Gastrocnemius medialis (tissue), 4 donors: ENCODE measurements around the gene AMHR2. TPM values are rescaled to one million over a fixed set of nuclear protein-coding genes. Genes with fewer than 3 reads are reported as not detected.
A peak's percentile ranks its signal among the peaks of the same experiment; 100 is the strongest.

Experiments used
- ATAC-seq, 2 donors: fragments of 150-250 bp; one replicate each; pipeline ENCODE4 v1.9.1; 2016
- DNase-seq, 2 donors: peaks; one replicate each; pipeline ENCODE4 v3.0.0-alpha.2; 2019
- H3K27ac ChIP-seq, 4 donors: fragments of 200-600 bp; sonication (generic); 1 replicate in 1 of 4; 2 replicates in 3 of 4; pipeline ENCODE4 v1.5.1; 2016 to 2018; ENCODE audit warnings: mild to moderate bottlenecking in 2 of 4, moderate library complexity in 1 of 4
- H3K27me3 ChIP-seq, 3 donors: fragments of 200-600 bp; sonication (generic) in 2 of 3; 1 replicate in 1 of 3; 2 replicates in 2 of 3; pipeline versions ENCODE4 v1.5.1 to v1.6.0; 2016 to 2019; ENCODE audit warnings: mild to moderate bottlenecking in 1 of 3, moderate library complexity in 1 of 3
- H3K36me3 ChIP-seq, 2 donors: fragments of 200-600 bp; sonication (generic) in 1 of 2; one replicate each; pipeline ENCODE4 v1.5.1; 2017 to 2018
- H3K4me1 ChIP-seq, 2 donors: fragments of 200-600 bp; sonication (generic) in 1 of 2; one replicate each; pipeline ENCODE4 v1.5.1; 2016 to 2017; ENCODE audit warnings: mild to moderate bottlenecking in 2 of 2
- H3K4me3 ChIP-seq, 4 donors: fragments of 200-600 bp; sonication (generic) in 3 of 4; 1 replicate in 1 of 4; 2 replicates in 3 of 4; pipeline ENCODE4 v1.5.1; 2016 to 2019; ENCODE audit warnings: mild to moderate bottlenecking in 2 of 4
- H3K9me3 ChIP-seq, 3 donors: fragments of 200-600 bp; sonication (generic) in 2 of 3; 1 replicate in 1 of 3; 2 replicates in 2 of 3; pipeline ENCODE4 v1.5.1; 2016 to 2019
- CTCF ChIP-seq, 5 experiments: fragments of 450-650 bp in 3 of 5; fragments of 200-600 bp in 2 of 5; sonication (generic) in 2 of 5; IDR thresholded peaks in 4 of 5; conservative IDR thresholded peaks in 1 of 5; 1 replicate in 4 of 5; 2 replicates in 1 of 5; pipeline ENCODE4 v1.5.1; 2016 to 2019; ENCODE audit warnings: antibody characterized with exemption in 5 of 5, mild to moderate bottlenecking in 3 of 5, moderate library complexity in 3 of 5
- POLR2A ChIP-seq, 2 donors: fragments of 450-650 bp; IDR thresholded peaks; one replicate each; pipeline ENCODE4 v1.6.1; 2017; ENCODE audit warnings: antibody characterized with exemption in 2 of 2, mild to moderate bottlenecking in 2 of 2, moderate library complexity in 2 of 2
- in situ Hi-C, 4 donors: fragments of 200-750 bp; cut with MboI; loops; one replicate each; pipeline versions ENCODE4 v1.15.0 to v1.8.0; 2017; ENCODE audit warnings: low sequenced_read_pairs in 4 of 4
- intact Hi-C: fragments of 100-400 bp; cut with DNase I; formaldehyde crosslinking; loops from one replicate; pipeline ENCODE4 v1.15.1; 2023; ENCODE audit warnings: low total_unique reads
- total RNA-seq, 4 donors: library from RNA; depleted of rRNA; stranded (reverse); fragments of >200 nt; gene quantifications; one replicate each; pipeline versions ENCODE4 v1.1.0 to v1.2.3, GENCODE V29; 2016

Gene AMHR2
- total RNA-seq, 4 donors from 2014 or later, result 1.0 to 1.4 TPM; not detected in 2

GRCh38 chr12:53451661-53452158, 28.1 kb downstream of the AMHR2 start, which contains the start of gene PCBP2:
Gene PCBP2 (plus strand): TSS chr12:53452102. CDS start chr12:53454801, 2,699 bp downstream.
- Histone ChIP-seq H3K27ac (peak within 1 kb of the TSS; percentile 92 to 98 (median 98)), H3K4me1 (peaks cover 28 to 33% of the 10 kb centered on the region in 2 donors), H3K36me3 (peaks cover 0 to 31% of the 10 kb centered on the region in 2 donors), H3K27me3 (no peaks in the 10 kb centered on the region), H3K4me3 (peak within 1 kb of the TSS; percentile 73 to 90 (median 80)), H3K9me3 (no peaks in the 10 kb centered on the region)
- ATAC-seq, result peak; percentile 97 to 98
- DNase-seq, result peak; percentile 98 to 99
- TF ChIP-seq CTCF (IDR thresholded peaks at IDR 0.05 in 4 of 5, conservative IDR thresholded peaks at IDR 0.05 in 1 of 5) (peak; percentile 89 to 94 (median 93)), POLR2A (IDR thresholded peaks at IDR 0.05) (peak; percentile 80 to 83)
- intact Hi-C loops (loop anchor here (1.0 to 10.0 kb wide), 6 partner anchors 10 to 397 kb away; partner anchors contain the start of genes ATF7, PRR13, TARBP2 and TNS2), in situ Hi-C loops (no loop called here)

GRCh38 chr12:53452159-53453077, 28.8 kb downstream of the AMHR2 start:
- DNase-seq (peak; percentile 76 to 88), ATAC-seq (peak; percentile 68 to 72)
- peaks cover 28 to 33% of the 10 kb centered on the region in 2 donors for H3K4me1 ChIP-seq
- peak; percentile 11 to 32 for TF ChIP-seq POLR2A (IDR thresholded peaks at IDR 0.05)
- TF ChIP-seq CTCF (IDR thresholded peaks at IDR 0.05 in 4 of 5, conservative IDR thresholded peaks at IDR 0.05 in 1 of 5), result peak in 3 of 5 experiments; percentile 36 to 54 (median 39)
- no peaks in the 10 kb centered on the region for H3K27me3 ChIP-seq
- peak overlapping the region; percentile 73 to 90 (median 80) for H3K4me3 ChIP-seq
- no peaks in the 10 kb centered on the region for H3K9me3 ChIP-seq
- H3K27ac ChIP-seq, result peak overlapping the region; percentile 92 to 98 (median 98)
- intact Hi-C loops (loop anchor here (1.0 to 10.0 kb wide), 4 partner anchors 26 to 398 kb away; partner anchors contain the start of genes TARBP2 and TNS2), in situ Hi-C loops (no loop called here)
- H3K36me3 ChIP-seq, result peaks cover 1 to 36% of the 10 kb centered on the region in 2 donors

GRCh38 chr12:53453953-53454640, 30.4 kb downstream of the AMHR2 start:
- Histone ChIP-seq H3K27ac (peak overlapping the region; percentile 92 to 98 (median 98)), H3K27me3 (no peaks in the 10 kb centered on the region), H3K9me3 (no peaks in the 10 kb centered on the region), H3K36me3 (peaks cover 3 to 53% of the 10 kb centered on the region in 2 donors), H3K4me1 (peaks cover 31 to 33% of the 10 kb centered on the region in 2 donors), H3K4me3 (peak overlapping the region in 3 of 4 donors; percentile 73 to 83 (median 77))
- no peak for ATAC-seq
- no peak for DNase-seq
- no peak for TF ChIP-seq CTCF (IDR thresholded peaks at IDR 0.05 in 4 of 5, conservative IDR thresholded peaks at IDR 0.05 in 1 of 5)
- TF ChIP-seq POLR2A (IDR thresholded peaks at IDR 0.05), result no peak
- in situ Hi-C loops, result no loop called here
- intact Hi-C loops, result loop anchor here (2.0 to 10.0 kb wide), 3 partner anchors 25 to 399 kb away; partner anchors contain the start of gene TNS2

- Histone ChIP-seq H3K36me3 (peaks cover 3 to 59% of the 10 kb centered on the region in 2 donors), H3K9me3 (no peaks in the 10 kb centered on the region), H3K4me1 (peaks cover 33 to 36% of the 10 kb centered on the region in 2 donors), H3K27ac (peak overlapping the region; percentile 92 to 98 (median 98)), H3K27me3 (no peaks in the 10 kb centered on the region), H3K4me3 (no peak overlapping the region)
- in situ Hi-C loops (no loop called here), intact Hi-C loops (loop anchor here (10.0 kb wide), 1 partner anchor 400 kb away; the partner anchor contains the start of gene TNS2)
- TF ChIP-seq POLR2A (IDR thresholded peaks at IDR 0.05), result no peak
- TF ChIP-seq CTCF (IDR thresholded peaks at IDR 0.05 in 4 of 5, conservative IDR thresholded peaks at IDR 0.05 in 1 of 5), result no peak
- DNase-seq, result no peak
- no peak for ATAC-seq
Measured at GRCh38 chr12:53454707-53455106, 31.1 kb downstream of the AMHR2 start.
